A673 (cell line): ENCODE data around the gene BTRC. TPM values are rescaled to one million over a fixed set of nuclear protein-coding genes. Genes with fewer than 3 reads are reported as not detected.
"Not testable (repeated sequence)": the region's sequence is repeated elsewhere in the genome, so short reads cannot be mapped to it uniquely, and the experiment has no call there.

Source experiments
- BruUV-seq: library from RNA; stranded (reverse); fragments of 400-500 nt; replicated peaks from 2 replicates; lab custom pipeline; 2021; lab: Mats Ljungman, UMichigan
- CTCF ChIA-PET: fragments of 300-600 bp; sonication (Branson Sonifier 250); formaldehyde crosslinking; loops from one replicate; lab custom pipeline; 2022; ENCODE audit warnings: antibody characterized with exemption; lab: Charles Lee
- POLR2A ChIA-PET: fragments of 300-600 bp; sonication (Branson Sonifier 250); formaldehyde crosslinking; loops from one replicate; lab custom pipeline; 2022; ENCODE audit warnings: antibody characterized with exemption; ENCODE audit not compliant: low non-redundant PET; lab: Charles Lee
- DNase-seq: peaks from one replicate; pipeline ENCODE4 v3.0.0-alpha.2; 2015; ENCODE audit warnings: low spot score
- H3K27ac ChIP-seq: fragments of 200-600 bp; sonication (generic); 2 replicates; pipeline ENCODE4 v1.5.1; 2016; ENCODE audit warnings: mixed run types, low read depth, mild to moderate bottlenecking, mixed read lengths, antibody characterized with exemption, low read length; ENCODE audit not compliant: poor library complexity, severe bottlenecking
- H3K27me3 ChIP-seq: fragments of 200-600 bp; sonication (generic); replicated peaks from 2 replicates; pipeline ENCODE4 v1.6.1; 2017; ENCODE audit warnings: mixed run types, low read depth, mild to moderate bottlenecking, mixed read lengths, antibody characterized with exemption, low read length; ENCODE audit not compliant: insufficient read depth, poor library complexity
- H3K36me3 ChIP-seq: fragments of 200-600 bp; sonication (generic); 2 replicates; pipeline ENCODE4 v1.6.1; 2016; ENCODE audit warnings: mixed run types, mild to moderate bottlenecking, mixed read lengths, antibody characterized with exemption, low read length; ENCODE audit not compliant: insufficient read depth, poor library complexity, severe bottlenecking
- H3K4me1 ChIP-seq: fragments of 200-600 bp; sonication (generic); 2 replicates; pipeline ENCODE4 v1.6.1; 2017; ENCODE audit warnings: mixed run types, mild to moderate bottlenecking, mixed read lengths, antibody characterized with exemption, low read length; ENCODE audit not compliant: insufficient read depth, poor library complexity, severe bottlenecking
- H3K4me3 ChIP-seq: fragments of 200-600 bp; sonication (generic); 2 replicates; pipeline ENCODE4 v1.5.1; 2016; ENCODE audit warnings: low read depth, mixed run types, mild to moderate bottlenecking, mixed read lengths, low read length; ENCODE audit not compliant: poor library complexity, severe bottlenecking
- H3K9me3 ChIP-seq: fragments of 200-600 bp; sonication (generic); 2 replicates; pipeline ENCODE4 v1.6.1; 2016; ENCODE audit warnings: mixed run types, low read depth, mild to moderate bottlenecking, mixed read lengths, antibody characterized with exemption, low read length; ENCODE audit not compliant: poor library complexity, severe bottlenecking
- EZH2 ChIP-seq: fragments of 200-600 bp; sonication (generic); IDR thresholded peaks from 2 replicates; pipeline ENCODE4 v1.6.1; 2017; ENCODE audit warnings: borderline replicate concordance, low read depth, mild to moderate bottlenecking, mixed read lengths, antibody characterized with exemption, low read length; ENCODE audit not compliant: poor library complexity, severe bottlenecking
- intact Hi-C: fragments of 100-400 bp; cut with micrococcal nuclease; formaldehyde crosslinking; loops from one replicate; pipeline ENCODE4 v1.10.0; 2022; ENCODE audit not compliant: unreplicated experiment
- total RNA-seq: library from RNA; stranded (reverse); gene quantifications from 2 replicates; pipeline ENCODE4 v1.2.3, GENCODE V29; 2021
- TF ChIP-seq, protein P1 (sequence below): fragments of 300-800, 200-600 bp; sonication (generic); conservative IDR thresholded peaks from 2 replicates; pipeline ENCODE4 v1.5.1; 2017; ENCODE audit warnings: low read depth, mild to moderate bottlenecking, antibody characterized with exemption, low read length, moderate library complexity, mixed read lengths

BTRC gene
- total RNA-seq, 1 experiment from 2014 or later: 22.6 TPM

DNA sequence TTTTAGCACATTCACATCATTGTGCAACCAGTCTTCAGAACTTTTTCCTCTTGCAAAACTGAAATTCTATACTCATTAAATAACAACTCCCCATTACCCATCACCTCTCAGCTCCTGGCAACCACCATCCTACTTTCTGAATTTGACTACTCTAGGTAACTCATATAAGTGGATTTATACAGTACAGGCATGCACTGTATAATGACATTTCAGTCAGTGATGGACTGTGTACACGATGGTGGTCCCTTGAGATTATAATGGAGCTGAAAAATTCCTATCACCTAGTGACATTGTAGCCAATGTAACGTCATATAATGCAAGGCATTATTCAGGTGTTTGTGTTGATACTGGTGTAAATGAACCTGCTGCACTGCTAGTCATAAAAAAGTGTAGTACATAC is 60.1 kb downstream of the BTRC start:
- intact Hi-C loops: no loop called here
- H3K4me3 ChIP-seq: no peak overlapping the region
- no peak overlapping the region for H3K27ac ChIP-seq
- CTCF ChIA-PET: no interaction called here
- no peaks in the 10 kb centered on the region for H3K36me3 ChIP-seq
- TF ChIP-seq, protein P1, sequence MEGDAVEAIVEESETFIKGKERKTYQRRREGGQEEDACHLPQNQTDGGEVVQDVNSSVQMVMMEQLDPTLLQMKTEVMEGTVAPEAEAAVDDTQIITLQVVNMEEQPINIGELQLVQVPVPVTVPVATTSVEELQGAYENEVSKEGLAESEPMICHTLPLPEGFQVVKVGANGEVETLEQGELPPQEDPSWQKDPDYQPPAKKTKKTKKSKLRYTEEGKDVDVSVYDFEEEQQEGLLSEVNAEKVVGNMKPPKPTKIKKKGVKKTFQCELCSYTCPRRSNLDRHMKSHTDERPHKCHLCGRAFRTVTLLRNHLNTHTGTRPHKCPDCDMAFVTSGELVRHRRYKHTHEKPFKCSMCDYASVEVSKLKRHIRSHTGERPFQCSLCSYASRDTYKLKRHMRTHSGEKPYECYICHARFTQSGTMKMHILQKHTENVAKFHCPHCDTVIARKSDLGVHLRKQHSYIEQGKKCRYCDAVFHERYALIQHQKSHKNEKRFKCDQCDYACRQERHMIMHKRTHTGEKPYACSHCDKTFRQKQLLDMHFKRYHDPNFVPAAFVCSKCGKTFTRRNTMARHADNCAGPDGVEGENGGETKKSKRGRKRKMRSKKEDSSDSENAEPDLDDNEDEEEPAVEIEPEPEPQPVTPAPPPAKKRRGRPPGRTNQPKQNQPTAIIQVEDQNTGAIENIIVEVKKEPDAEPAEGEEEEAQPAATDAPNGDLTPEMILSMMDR: no peak
- TF ChIP-seq EZH2: no peak
- no peaks in the 10 kb centered on the region for H3K4me1 ChIP-seq
- no peak for DNase-seq
- no peaks in the 10 kb centered on the region for H3K9me3 ChIP-seq
- no peaks in the 10 kb centered on the region for H3K27me3 ChIP-seq
- BruUV-seq: no TSS peak
- POLR2A ChIA-PET: no interaction called here

DNA sequence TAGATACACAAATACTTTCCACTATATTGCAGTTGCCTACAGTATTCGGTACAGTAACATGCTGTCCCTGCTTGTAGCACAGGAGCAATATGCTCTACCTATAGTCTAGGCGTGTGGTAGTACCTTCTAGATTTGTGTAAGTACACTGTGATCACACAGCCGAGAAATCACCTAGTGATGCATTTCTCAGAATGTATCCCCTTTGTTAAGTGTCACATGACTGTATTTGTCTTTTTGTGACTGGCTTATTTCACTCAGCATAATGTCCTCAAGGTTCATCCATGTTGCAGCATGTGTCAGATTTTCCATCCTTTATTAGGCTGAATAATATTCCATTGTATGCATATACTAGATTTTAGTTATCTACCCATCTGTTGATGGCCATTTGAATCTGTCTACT is 61.9 kb downstream of the BTRC start:
- ChIA-PET CTCF (no interaction called here), POLR2A (no interaction called here)
- Histone ChIP-seq H3K27me3 (no peaks in the 10 kb centered on the region), H3K9me3 (no peaks in the 10 kb centered on the region), H3K36me3 (no peaks in the 10 kb centered on the region), H3K27ac (no peak overlapping the region), H3K4me1 (no peaks in the 10 kb centered on the region), H3K4me3 (no peak overlapping the region)
- BruUV-seq: no TSS peak
- DNase-seq: no peak
- TF ChIP-seq, protein P1: no peak
- TF ChIP-seq EZH2: no peak
- intact Hi-C loops: no loop called here

DNA sequence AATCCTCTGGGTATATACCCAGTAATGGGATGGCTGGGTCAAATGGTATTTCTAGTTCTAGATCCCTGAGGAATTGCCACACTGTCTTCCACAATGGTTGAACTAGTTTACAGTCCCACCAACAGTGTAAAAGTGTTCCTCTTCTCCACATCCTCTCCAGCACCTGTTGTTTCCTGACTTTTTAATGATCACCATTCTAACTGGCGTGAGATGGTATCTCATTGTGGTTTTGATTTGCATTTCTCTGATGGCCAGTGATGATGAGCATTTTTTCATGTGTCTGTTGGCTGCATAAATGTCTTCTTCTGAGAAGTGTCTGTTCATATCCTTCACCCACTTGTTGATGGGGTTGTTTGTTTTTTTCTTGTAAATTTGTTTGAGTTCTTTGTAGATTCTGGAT is 68.0 kb downstream of the BTRC start:
- POLR2A ChIA-PET, H3K36me3 ChIP-seq, H3K9me3 ChIP-seq, intact Hi-C loops, H3K27me3 ChIP-seq, CTCF ChIA-PET, H3K4me3 ChIP-seq, DNase-seq, BruUV-seq, H3K4me1 ChIP-seq, H3K27ac ChIP-seq: not testable (repeated sequence)

DNA sequence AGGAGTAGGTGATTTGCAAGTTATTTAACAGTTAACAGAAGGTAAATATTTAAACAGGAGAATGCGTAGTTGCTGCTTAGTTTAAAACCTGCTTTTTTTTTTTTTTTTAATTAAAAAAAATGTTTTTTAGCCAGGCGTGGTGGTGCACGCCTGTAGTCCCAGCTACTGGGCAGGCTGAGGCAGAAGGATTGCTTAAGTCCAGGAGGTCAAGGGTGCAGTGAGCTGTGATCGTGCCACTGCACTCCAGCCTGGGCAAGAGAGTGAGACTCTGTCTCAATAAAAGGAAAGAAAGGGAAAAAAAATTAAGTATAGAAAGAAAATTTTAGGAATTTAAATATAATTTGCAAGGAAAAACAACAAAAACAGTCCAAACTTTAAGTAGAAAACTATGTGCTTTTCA is 71.6 kb downstream of the BTRC start:
- Histone ChIP-seq H3K27ac (no peak overlapping the region), H3K9me3 (no peaks in the 10 kb centered on the region), H3K4me3 (no peak overlapping the region), H3K36me3 (no peaks in the 10 kb centered on the region), H3K27me3 (no peaks in the 10 kb centered on the region), H3K4me1 (no peaks in the 10 kb centered on the region)
- no peak for DNase-seq
- CTCF ChIA-PET: interaction anchor here (0.7 kb wide), 1 partner anchor 133 kb away, joined by 9 read pairs; no protein-coding TSS in a partner anchor
- POLR2A ChIA-PET: interaction anchor here (0.6 kb wide), 1 partner anchor 26 kb away, joined by 11 read pairs; no protein-coding TSS in a partner anchor
- no peak for TF ChIP-seq EZH2
- TF ChIP-seq, protein P1: no peak
- BruUV-seq: no TSS peak
- intact Hi-C loops: no loop called here
